ENCODE data around the gene BCL2A1.
"Not testable (repeated sequence)": the region's sequence is repeated elsewhere in the genome, so short reads cannot be mapped to it uniquely, and the experiment has no call there.

The BCL2A1 gene

DNA sequence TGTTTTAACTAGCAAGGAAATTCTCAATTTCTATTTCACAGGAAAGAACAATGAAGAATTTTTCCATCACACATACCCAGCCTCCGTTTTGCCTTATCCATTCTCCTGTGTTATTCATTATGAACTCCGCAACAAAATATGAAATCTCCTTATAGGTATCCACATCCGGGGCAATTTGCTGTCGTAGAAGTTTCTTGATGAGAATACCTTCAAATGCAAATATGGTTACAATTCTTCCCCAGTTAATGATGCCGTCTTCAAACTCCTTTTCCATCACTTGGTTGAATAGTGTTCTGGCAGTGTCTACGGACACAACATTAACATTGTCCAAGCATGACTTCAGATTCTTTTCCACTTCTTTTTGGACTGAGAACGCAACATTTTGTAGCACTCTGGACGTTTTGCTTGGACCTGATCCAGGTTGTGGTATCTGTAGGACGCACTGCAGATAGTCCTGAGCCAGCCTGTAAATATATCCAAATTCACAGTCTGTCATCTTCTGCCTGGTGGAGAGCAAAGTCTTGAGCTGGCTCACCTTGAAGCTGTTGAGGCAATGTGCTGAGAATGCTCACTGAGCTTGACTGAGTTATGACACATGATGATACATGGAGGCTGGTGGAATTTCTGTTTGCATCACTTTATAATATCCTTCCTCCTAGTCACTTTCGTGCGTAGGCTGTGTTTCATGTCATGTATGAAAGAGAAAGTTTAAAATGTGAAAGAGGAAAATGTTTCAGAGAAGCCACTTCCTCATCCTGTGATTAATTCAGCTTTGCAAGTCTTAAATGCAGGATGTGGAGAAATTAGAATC, at the start of gene BCL2A1:
TSS of gene BCL2A1 (minus strand) at position 573 of the 811 bp plus-strand sequence. CDS start at position 496, 77 bp downstream.
- peak; percentile 45 to 69 (median 55) for DNase-seq (ENCODE audit: low read depth in 2 of 3, low spot score in 1 of 3)

- DNase-seq (ENCODE audit: low read depth in 2 of 3, low spot score in 1 of 3): no peak
Observed at GRCh38 chr15:80020731-80021130, 49.7 kb upstream of the BCL2A1 start.

DNA sequence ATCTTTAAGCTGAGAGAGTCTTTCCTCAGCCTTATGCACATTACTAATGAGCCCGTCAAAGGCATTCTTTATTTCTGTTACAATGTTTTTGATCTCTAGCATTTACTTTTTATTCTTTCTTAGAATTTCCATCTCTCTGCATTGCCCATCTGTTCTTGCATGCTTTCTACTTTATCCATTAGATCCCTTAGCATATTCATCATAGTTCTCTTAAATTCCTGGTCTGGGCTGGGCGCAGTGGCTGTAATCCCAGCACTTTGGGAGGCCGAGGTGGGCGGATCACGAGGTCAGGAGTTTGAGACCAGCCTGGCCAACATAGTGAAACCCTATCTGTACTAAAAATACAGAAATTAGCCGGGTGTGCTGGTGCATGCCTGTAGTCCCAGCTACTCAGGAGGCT, 49.2 kb upstream of the BCL2A1 start:
- DNase-seq (ENCODE audit: low read depth in 2 of 3, low spot score in 1 of 3): not testable (repeated sequence)

GRCh38 chr15:80019168-80019745, 48.3 kb upstream of the BCL2A1 start:
- no peak for DNase-seq (ENCODE audit: low read depth in 2 of 3, low spot score in 1 of 3)

DNA sequence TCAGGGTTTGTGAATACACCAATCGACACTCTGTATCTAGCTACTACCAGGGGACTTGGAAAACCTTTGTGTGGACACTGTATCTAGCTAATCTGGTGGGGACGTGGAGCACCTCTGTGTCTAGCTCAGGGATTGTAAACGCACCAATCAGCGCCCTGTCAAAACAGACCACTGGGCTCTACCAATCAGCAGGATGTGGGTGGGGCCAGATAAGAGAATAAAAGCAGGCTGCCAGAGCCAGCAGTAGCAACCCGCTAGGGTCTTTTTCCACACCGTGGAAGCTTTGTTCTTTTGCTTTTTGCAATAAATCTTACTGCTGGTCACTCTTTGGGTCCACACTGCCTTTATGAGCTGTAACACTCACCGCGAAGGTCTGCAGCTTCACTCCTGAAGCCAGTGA, 46.1 kb upstream of the BCL2A1 start:
- not testable (repeated sequence) for DNase-seq (ENCODE audit: low read depth in 2 of 3, low spot score in 1 of 3)

DNA sequence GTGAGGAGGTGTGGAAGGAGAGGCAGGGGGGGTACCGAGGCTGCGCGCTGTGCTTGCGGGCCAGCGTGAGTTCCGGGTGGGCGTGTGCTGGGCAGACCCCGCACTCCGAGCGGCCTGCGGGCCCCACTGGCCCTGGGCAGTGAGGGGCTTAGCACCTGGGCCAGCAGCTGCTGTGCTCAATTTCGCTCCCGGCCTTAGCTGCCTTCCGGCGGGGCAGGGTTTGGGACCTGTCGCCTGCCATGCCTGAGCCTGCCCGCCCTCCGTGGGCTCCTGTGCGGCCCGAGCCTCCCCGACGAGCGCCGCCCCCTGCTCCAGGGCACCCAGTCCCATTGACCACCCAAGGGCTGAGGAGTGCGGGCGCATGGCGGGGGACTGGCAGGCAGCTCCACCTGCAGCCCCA, 45.5 kb upstream of the BCL2A1 start:
- not testable (repeated sequence) for DNase-seq (ENCODE audit: low read depth in 2 of 3, low spot score in 1 of 3)

DNA sequence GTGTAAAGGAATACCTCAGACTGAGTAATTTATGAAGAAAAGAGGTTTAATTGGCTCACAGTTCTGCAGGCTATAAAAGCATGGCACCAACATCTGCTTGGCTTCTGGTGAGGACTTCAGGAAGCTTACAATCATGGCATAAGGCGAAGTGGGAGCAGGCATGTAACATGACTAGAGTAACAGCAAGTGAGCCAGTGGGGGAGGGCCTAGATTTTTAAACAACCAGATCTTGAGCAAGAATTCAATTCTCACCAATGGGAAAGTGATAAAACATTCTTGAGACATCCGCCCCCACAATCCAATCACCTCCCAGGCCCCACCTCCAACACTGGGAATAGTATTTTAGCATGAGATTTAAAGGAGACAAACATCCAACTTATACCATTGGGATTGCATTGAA, 44.2 kb upstream of the BCL2A1 start:
- no peak for DNase-seq (ENCODE audit: low read depth in 2 of 3, low spot score in 1 of 3)

DNA sequence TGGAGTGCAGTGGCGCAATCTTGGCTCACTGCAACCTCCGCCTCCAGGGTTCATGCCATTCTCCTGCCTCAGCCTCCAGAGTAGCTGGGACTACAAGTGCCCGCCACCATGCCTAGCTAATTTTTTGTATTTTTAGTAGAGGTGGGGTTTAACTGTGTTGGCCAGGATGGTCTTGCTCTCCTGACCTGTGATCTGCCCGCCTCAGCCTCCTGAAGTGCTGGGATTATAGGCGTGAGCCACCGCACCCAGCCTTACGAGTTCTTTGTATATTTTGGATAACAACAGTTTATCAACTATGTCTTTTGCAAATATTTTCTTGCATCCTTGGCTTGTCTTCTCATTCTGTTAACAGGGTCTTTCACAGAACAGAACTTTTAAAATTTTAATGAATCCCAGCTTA, 43.2 kb upstream of the BCL2A1 start:
- not testable (repeated sequence) for DNase-seq (ENCODE audit: low read depth in 2 of 3, low spot score in 1 of 3)

GRCh38 chr15:80012060-80012726, 41.2 kb upstream of the BCL2A1 start:
- DNase-seq (ENCODE audit: low read depth in 2 of 3, low spot score in 1 of 3): no peak

GRCh38 chr15:80011596-80011995, 40.6 kb upstream of the BCL2A1 start:
- DNase-seq (ENCODE audit: low read depth in 2 of 3, low spot score in 1 of 3): no peak

GRCh38 chr15:80011041-80011523, 40.1 kb upstream of the BCL2A1 start:
- DNase-seq (ENCODE audit: low read depth in 2 of 3, low spot score in 1 of 3): not testable (repeated sequence)

DNA sequence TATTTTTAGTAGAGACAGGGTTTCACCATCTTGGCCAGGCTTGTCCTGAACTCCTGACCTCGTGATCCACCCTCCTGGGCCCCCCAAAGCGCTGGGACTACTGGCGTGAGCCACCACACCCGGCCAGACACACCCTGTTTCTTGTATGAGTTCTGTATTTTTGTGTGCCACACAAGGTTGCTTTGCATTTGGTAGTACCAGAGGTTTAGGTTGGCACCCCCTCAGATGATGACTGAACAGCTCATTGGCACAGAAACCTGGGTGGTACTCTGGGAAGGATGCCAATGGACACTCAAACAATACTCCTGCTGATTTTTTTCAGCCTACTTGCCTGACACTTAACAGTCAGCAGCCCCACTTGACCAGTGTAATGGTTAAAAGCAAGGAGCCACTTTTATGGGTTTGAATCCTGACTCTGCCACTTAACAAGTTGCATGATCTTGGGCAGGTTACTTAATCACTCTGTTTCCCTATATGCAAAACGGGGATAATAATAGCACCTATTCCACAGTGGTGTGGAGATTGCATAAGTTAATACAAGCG, 39.2 kb upstream of the BCL2A1 start:
- no peak for DNase-seq (ENCODE audit: low read depth in 2 of 3, low spot score in 1 of 3)

- no peak for DNase-seq (ENCODE audit: low read depth in 2 of 3, low spot score in 1 of 3)
Observed at GRCh38 chr15:80007532-80007931, 36.5 kb upstream of the BCL2A1 start.

DNA sequence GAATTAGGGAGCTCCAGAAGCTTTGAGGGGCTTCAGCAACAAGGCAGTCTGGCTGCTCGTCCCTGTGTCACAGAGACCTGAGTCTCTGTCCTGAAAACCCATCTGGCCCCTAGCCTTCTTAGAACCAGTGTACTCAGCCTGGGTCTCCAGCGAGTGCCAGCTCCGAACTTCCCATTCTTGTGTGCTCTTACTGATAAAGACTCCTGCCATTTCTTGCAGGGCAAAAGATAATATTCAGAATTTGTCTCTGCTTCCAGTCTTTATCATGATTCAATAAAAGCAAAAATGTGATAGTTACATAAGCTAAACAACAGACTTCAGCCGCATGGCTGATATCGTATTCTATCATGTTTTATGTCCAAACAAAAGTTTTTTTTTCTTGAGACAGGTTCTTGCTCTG, 36.0 kb upstream of the BCL2A1 start:
- DNase-seq (ENCODE audit: low read depth in 2 of 3, low spot score in 1 of 3): no peak

- DNase-seq (ENCODE audit: low read depth in 2 of 3, low spot score in 1 of 3): no peak
Observed at GRCh38 chr15:80003934-80004472, 33.0 kb upstream of the BCL2A1 start.

GRCh38 chr15:80003171-80003570, 32.2 kb upstream of the BCL2A1 start:
- no peak for DNase-seq (ENCODE audit: low read depth in 2 of 3, low spot score in 1 of 3)

GRCh38 chr15:80002267-80002666, 31.3 kb upstream of the BCL2A1 start:
- DNase-seq (ENCODE audit: low read depth in 2 of 3, low spot score in 1 of 3): no peak

- no peak for DNase-seq (ENCODE audit: low read depth in 2 of 3, low spot score in 1 of 3)
Observed at GRCh38 chr15:79994615-79995014, 23.6 kb upstream of the BCL2A1 start.

GRCh38 chr15:79991826-79992225, 20.8 kb upstream of the BCL2A1 start:
- no peak for DNase-seq (ENCODE audit: low read depth in 2 of 3, low spot score in 1 of 3)

- DNase-seq (ENCODE audit: low read depth in 2 of 3, low spot score in 1 of 3): no peak
Observed at GRCh38 chr15:79990997-79991334, 20.0 kb upstream of the BCL2A1 start.

- DNase-seq (ENCODE audit: low read depth in 2 of 3, low spot score in 1 of 3): no peak
Observed at GRCh38 chr15:79990280-79990996, 19.4 kb upstream of the BCL2A1 start.
